Hair follicular keratinocyte (primary cell): Measurements from ENCODE around the gene EZR. TPM values are rescaled to one million over a fixed set of nuclear protein-coding genes. Genes with fewer than 3 reads are reported as not detected.

ENCODE experiments used
- total RNA-seq: library from RNA; depleted of rRNA; stranded (reverse); fragments of >200 nt; gene quantifications from 2 replicates; pipeline ENCODE4 v1.2.3, GENCODE V29; 2015

Gene EZR
- total RNA-seq: 127 and 133 TPM in 2 replicates

GRCh38 chr6:158819213-158819976, at the start of gene EZR:
EZR (minus strand) TSS chr6:158819368; CDS start chr6:158818093, 1,275 bp downstream.

Other genes starting within 250 kb of the EZR start
- 107 and 119 TPM in 2 replicates for gene DYNLT1, start 174.6 kb downstream of the EZR start, total RNA-seq
- 0.70 and 1.4 TPM in 2 replicates for gene SYTL3, start 169.3 kb downstream of the EZR start, total RNA-seq
- 2.0 and 4.5 TPM in 2 replicates for gene RSPH3, start 180.8 kb upstream of the EZR start, total RNA-seq
- gene TAGAP, start 225.6 kb upstream of the EZR start, total RNA-seq: not detected in 2 replicates